Upper lobe of left lung (tissue), 4 donors: ENCODE measurements around the gene SPRYD7.

Source experiments
- EP300 ChIP-seq, 4 donors: sonication (generic); formaldehyde crosslinking; IDR thresholded peaks; one replicate each; pipeline ENCODE4 v1.5.1; 2017; ENCODE audit warnings: antibody characterized with exemption in 4 of 4, control low read depth in 2 of 4
- POLR2A ChIP-seq, 4 donors: fragments of 450-650 bp; IDR thresholded peaks; one replicate each; pipeline ENCODE4 v1.5.1; 2016 to 2017; ENCODE audit warnings: antibody characterized with exemption in 4 of 4, mild to moderate bottlenecking in 2 of 4
- POLR2AphosphoS5 ChIP-seq, 2 donors: sonication (generic); formaldehyde crosslinking; IDR thresholded peaks; one replicate each; pipeline ENCODE4 v1.5.1; 2017; ENCODE audit warnings: antibody characterized with exemption in 2 of 2
- TF ChIP-seq, protein P1 (sequence below), 6 experiments: fragments of 450-650 bp in 4 of 6; fragments of 200-600 bp in 2 of 6; sonication (generic) in 2 of 6; IDR thresholded peaks; one replicate each; pipeline ENCODE4 v1.5.1; 2016 to 2019; ENCODE audit warnings: antibody characterized with exemption in 6 of 6

DNA sequence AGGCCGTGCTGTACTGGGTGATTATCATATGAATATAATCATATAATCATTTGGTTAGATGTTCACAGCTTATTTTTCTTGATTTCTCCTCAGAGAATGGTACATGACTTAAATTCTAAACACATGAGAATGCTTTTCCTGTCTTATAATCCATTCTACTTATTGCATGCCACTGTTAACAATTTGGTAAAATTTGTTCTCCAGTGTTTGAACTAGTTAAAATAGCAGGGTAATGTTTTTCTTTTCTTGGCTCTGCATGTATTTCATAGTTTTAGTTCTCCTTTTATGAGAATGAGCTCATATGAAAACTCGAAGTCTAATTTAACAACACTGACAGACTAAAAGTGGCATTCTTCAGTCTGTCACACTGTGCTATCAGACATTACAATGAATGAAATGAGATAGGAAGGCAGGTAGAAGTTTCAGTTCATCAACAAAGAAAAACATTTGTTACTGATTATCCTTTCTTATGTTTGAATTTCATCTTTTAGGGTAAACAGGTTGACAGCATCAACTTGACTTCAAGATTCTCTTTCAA is 10.2 kb downstream of the SPRYD7 start:
- no peak for TF ChIP-seq EP300 (IDR thresholded peaks at IDR 0.05)
- TF ChIP-seq, protein P1, sequence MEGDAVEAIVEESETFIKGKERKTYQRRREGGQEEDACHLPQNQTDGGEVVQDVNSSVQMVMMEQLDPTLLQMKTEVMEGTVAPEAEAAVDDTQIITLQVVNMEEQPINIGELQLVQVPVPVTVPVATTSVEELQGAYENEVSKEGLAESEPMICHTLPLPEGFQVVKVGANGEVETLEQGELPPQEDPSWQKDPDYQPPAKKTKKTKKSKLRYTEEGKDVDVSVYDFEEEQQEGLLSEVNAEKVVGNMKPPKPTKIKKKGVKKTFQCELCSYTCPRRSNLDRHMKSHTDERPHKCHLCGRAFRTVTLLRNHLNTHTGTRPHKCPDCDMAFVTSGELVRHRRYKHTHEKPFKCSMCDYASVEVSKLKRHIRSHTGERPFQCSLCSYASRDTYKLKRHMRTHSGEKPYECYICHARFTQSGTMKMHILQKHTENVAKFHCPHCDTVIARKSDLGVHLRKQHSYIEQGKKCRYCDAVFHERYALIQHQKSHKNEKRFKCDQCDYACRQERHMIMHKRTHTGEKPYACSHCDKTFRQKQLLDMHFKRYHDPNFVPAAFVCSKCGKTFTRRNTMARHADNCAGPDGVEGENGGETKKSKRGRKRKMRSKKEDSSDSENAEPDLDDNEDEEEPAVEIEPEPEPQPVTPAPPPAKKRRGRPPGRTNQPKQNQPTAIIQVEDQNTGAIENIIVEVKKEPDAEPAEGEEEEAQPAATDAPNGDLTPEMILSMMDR (IDR thresholded peaks at IDR 0.05): no peak
- no peak for TF ChIP-seq POLR2A (IDR thresholded peaks at IDR 0.05)
- no peak for TF ChIP-seq POLR2AphosphoS5 (IDR thresholded peaks at IDR 0.05)
